WTC11 (cell line): ENCODE measurements around the gene ADCY5.

ENCODE experiments used
- NFYB ChIP-seq: sonication (generic); formaldehyde crosslinking; conservative IDR thresholded peaks from 2 replicates; pipeline ENCODE4 v1.8.0; 2022; ENCODE audit warnings: low read depth, missing genetic modification reagents
- TEAD4 ChIP-seq: sonication (generic); formaldehyde crosslinking; IDR thresholded peaks from 2 replicates; pipeline ENCODE4 v1.8.0; 2022; ENCODE audit warnings: mild to moderate bottlenecking, missing genetic modification reagents
- ZBTB21 ChIP-seq: sonication (generic); formaldehyde crosslinking; IDR thresholded peaks from 2 replicates; pipeline ENCODE4 v1.8.1; 2023; ENCODE audit warnings: mild to moderate bottlenecking, missing genetic modification reagents, borderline replicate concordance
- TF ChIP-seq, protein P1 (sequence below): fragments of 200-600 bp; IDR thresholded peaks from 2 replicates; pipeline ENCODE4 v1.8.0; 2022; ENCODE audit warnings: antibody characterized with exemption
- TF ChIP-seq, protein P2 (sequence below): sonication (generic); formaldehyde crosslinking; IDR thresholded peaks from 2 replicates; pipeline ENCODE4 v1.8.0; 2022; ENCODE audit warnings: mild to moderate bottlenecking, missing genetic modification reagents

DNA sequence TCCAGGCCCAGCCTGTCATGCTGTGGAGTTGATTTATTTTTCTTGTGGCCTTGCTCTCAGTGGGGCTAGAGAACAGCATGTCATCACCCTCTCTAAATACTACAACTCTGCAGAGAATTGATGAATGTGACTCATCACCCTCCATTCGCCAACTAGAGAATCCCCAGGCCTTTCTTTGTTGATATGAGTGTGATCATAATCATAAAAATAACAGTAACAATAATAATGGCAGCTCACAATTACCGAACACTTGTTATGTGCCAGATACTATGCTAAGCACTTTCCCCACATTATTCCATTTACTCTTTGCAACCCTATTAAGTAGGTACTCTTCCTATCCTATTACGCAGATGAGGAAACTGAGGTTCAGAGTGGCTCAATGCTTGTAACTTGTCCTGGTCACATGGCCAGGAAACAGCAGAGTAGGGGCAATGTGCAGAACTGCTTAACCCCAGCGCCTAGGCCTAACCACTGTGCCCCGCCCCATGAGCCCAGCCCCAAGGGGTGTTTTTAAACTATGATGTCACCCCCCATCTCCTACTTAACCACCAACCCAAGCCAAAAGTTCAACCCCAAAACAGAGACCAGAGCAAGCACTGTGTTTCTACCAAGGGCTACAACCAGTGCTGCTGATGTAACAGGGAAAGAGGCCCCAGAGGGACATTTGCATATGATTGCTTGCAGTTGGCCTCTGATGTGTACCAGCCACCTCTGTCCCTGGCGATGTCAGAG lies 104.5 kb downstream of the ADCY5 start:
- TF ChIP-seq ZBTB21 (CRISPR knock-in tag) (no peak), NFYB (no peak), TEAD4 (no peak)
- TF ChIP-seq, protein P1, sequence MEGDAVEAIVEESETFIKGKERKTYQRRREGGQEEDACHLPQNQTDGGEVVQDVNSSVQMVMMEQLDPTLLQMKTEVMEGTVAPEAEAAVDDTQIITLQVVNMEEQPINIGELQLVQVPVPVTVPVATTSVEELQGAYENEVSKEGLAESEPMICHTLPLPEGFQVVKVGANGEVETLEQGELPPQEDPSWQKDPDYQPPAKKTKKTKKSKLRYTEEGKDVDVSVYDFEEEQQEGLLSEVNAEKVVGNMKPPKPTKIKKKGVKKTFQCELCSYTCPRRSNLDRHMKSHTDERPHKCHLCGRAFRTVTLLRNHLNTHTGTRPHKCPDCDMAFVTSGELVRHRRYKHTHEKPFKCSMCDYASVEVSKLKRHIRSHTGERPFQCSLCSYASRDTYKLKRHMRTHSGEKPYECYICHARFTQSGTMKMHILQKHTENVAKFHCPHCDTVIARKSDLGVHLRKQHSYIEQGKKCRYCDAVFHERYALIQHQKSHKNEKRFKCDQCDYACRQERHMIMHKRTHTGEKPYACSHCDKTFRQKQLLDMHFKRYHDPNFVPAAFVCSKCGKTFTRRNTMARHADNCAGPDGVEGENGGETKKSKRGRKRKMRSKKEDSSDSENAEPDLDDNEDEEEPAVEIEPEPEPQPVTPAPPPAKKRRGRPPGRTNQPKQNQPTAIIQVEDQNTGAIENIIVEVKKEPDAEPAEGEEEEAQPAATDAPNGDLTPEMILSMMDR: no peak
- TF ChIP-seq, protein P2, sequence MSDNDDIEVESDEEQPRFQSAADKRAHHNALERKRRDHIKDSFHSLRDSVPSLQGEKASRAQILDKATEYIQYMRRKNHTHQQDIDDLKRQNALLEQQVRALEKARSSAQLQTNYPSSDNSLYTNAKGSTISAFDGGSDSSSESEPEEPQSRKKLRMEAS (CRISPR knock-in tag): no peak
